GM18873 (cell line): ENCODE results near the gene CDK5RAP1.

Experiments
- ATAC-seq: cut with Tn5 transposase; IDR thresholded peaks from one replicate; pipeline ENCODE4 v1.9.1; 2021; ENCODE audit warnings: mild to moderate bottlenecking, moderate library complexity, moderate number of reproducible peaks; ENCODE audit not compliant: unreplicated experiment, low FRiP score

CDK5RAP1 gene

GRCh38 chr20:33336375-33336774 is 64.9 kb downstream of the CDK5RAP1 start:
- ATAC-seq = no peak

- no peak for ATAC-seq
These were observed 67.2 kb downstream of the CDK5RAP1 start for GRCh38 chr20:33334111-33334510.

GRCh38 chr20:33333616-33334015 is 67.7 kb downstream of the CDK5RAP1 start:
- ATAC-seq = no peak

- ATAC-seq = no peak
These were observed 68.3 kb downstream of the CDK5RAP1 start for GRCh38 chr20:33332905-33333456.

- no peak for ATAC-seq
These were observed 72.9 kb downstream of the CDK5RAP1 start for GRCh38 chr20:33328157-33329137.

- ATAC-seq = no peak
These were observed 76.0 kb downstream of the CDK5RAP1 start for GRCh38 chr20:33325350-33325749.

GRCh38 chr20:33323236-33323635 is 78.1 kb downstream of the CDK5RAP1 start:
- ATAC-seq = no peak

GRCh38 chr20:33322456-33322855 is 78.9 kb downstream of the CDK5RAP1 start:
- ATAC-seq = no peak

- no peak for ATAC-seq
These were observed 81.3 kb downstream of the CDK5RAP1 start for GRCh38 chr20:33320006-33320405.

- ATAC-seq = no peak
These were observed 83.3 kb downstream of the CDK5RAP1 start for GRCh38 chr20:33318096-33318429.

GRCh38 chr20:33317424-33318095 is 83.8 kb downstream of the CDK5RAP1 start:
- no peak for ATAC-seq

GRCh38 chr20:33316958-33317357 is 84.4 kb downstream of the CDK5RAP1 start:
- no peak for ATAC-seq

GRCh38 chr20:33316343-33316742 is 85.0 kb downstream of the CDK5RAP1 start:
- no peak for ATAC-seq

- no peak for ATAC-seq
These were observed 87.5 kb downstream of the CDK5RAP1 start for GRCh38 chr20:33313686-33314314.

- ATAC-seq = no peak
These were observed 88.7 kb downstream of the CDK5RAP1 start for GRCh38 chr20:33312583-33312982.

GRCh38 chr20:33311996-33312395 is 89.3 kb downstream of the CDK5RAP1 start:
- no peak for ATAC-seq

GRCh38 chr20:33311011-33311410 is 90.3 kb downstream of the CDK5RAP1 start:
- no peak for ATAC-seq

GRCh38 chr20:33310327-33310899 is 90.9 kb downstream of the CDK5RAP1 start:
- no peak for ATAC-seq

GRCh38 chr20:33309631-33310030 is 91.7 kb downstream of the CDK5RAP1 start:
- no peak for ATAC-seq
